AG10803 (cell line): ENCODE measurements around the gene CLDN18.

Experiments used
- DNase-seq: peaks from one replicate; pipeline ENCODE4 v3.0.0; 2010; ENCODE audit warnings: low read depth
- H3K4me3 ChIP-seq: 2 replicates; pipeline ENCODE4 v1.5.1; 2011; ENCODE audit warnings: mild to moderate bottlenecking, low read length, control low read depth
- TF ChIP-seq, protein P1 (sequence below): conservative IDR thresholded peaks from 2 replicates; pipeline ENCODE4 v1.5.1; 2011; ENCODE audit warnings: mild to moderate bottlenecking, low read length, control low read depth, inconsistent platforms

Gene CLDN18

DNA sequence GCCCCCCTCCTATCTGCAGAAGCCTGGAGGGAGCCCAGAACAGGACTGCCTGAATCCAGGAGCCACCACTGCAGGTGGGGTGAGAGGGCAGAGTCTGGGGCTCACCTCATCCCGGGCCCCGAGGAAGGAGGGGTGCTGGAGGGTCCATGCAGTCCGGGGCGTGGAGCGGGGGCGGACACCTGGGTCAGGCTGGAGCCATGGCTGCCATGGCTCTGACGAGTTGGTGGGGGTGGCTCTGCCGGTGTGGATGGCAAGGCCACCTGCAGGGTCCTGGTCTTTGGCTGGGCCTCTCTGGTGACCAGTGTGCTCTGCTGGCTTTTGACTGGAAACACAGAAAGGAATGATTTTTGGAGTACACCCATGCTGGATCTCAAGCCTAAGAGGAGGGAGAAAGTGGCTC lies 58.1 kb downstream of the CLDN18 start:
- no peak for DNase-seq
- TF ChIP-seq, protein P1, sequence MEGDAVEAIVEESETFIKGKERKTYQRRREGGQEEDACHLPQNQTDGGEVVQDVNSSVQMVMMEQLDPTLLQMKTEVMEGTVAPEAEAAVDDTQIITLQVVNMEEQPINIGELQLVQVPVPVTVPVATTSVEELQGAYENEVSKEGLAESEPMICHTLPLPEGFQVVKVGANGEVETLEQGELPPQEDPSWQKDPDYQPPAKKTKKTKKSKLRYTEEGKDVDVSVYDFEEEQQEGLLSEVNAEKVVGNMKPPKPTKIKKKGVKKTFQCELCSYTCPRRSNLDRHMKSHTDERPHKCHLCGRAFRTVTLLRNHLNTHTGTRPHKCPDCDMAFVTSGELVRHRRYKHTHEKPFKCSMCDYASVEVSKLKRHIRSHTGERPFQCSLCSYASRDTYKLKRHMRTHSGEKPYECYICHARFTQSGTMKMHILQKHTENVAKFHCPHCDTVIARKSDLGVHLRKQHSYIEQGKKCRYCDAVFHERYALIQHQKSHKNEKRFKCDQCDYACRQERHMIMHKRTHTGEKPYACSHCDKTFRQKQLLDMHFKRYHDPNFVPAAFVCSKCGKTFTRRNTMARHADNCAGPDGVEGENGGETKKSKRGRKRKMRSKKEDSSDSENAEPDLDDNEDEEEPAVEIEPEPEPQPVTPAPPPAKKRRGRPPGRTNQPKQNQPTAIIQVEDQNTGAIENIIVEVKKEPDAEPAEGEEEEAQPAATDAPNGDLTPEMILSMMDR: no peak
- no peak overlapping the region for H3K4me3 ChIP-seq

DNA sequence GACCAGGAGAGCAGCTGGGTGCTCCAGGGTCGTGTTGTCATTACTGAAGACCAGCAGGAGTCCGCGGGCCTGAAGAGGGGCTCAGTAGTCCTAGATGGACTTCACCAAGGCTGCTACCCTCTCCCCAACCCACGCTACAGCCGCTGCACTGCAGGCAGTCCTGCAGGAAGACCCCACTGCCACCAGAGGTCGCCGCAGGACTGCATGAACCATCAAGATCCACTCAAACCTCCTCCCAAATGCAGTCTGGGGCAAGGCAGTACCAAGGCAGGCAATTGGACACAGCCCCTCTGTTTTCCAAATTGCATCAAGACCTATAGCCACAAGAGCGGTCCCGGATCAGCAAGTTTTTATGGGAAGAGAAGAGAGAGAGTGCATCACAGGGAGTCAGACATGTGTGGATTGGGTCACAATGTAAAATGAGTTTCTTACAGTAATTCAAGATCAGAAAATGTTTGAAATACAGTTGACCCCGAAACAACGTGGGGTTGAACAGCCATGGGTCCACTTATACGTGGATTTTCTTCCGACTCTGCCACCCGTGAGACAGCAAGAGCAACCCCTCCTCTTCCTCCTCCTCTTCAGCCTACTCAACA lies 58.7 kb downstream of the CLDN18 start:
- TF ChIP-seq, protein P1: peak; percentile 99
- DNase-seq: peak; percentile 79
- no peak overlapping the region for H3K4me3 ChIP-seq

DNA sequence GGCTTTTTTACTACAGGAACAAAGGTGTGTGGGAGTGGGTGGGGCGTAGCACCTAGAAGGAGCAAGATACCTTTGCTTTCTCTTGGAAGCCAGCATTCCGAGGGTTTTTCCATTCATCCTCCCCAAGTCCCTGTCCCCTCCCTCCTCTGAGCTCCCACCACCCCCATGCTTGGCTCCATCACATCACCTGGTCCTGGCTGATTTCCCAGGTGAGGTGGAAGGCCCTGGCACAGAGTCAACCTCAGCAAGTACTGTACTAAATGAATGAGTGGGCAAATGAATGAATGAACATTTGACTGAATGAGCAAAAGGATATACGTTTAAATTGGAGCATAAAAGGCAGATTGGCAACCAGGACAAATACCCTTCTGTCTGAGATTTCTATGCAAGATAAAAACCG lies 60.0 kb downstream of the CLDN18 start:
- TF ChIP-seq, protein P1: no peak
- no peak for DNase-seq
- no peak overlapping the region for H3K4me3 ChIP-seq

DNA sequence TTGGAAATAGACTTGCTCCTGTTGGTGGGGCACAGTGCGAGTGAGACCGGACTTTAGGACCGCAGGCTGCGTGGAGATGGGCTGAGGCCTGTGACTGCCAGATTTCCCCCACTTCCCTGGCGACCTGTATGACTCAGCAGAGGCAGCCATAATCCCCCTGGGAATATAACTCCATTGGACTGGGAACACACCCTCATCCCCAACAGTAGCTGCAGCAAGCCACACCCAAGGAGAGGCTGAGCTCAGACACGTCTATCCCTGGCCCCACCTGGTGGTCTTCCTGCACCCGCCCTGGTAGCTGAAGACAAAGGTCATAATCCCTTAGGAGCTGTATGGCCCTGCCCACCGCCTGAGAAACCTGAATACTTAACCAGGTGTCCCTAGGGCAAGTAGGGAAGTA lies 62.8 kb downstream of the CLDN18 start:
- TF ChIP-seq, protein P1: no peak
- no peak overlapping the region for H3K4me3 ChIP-seq
- no peak for DNase-seq

DNA sequence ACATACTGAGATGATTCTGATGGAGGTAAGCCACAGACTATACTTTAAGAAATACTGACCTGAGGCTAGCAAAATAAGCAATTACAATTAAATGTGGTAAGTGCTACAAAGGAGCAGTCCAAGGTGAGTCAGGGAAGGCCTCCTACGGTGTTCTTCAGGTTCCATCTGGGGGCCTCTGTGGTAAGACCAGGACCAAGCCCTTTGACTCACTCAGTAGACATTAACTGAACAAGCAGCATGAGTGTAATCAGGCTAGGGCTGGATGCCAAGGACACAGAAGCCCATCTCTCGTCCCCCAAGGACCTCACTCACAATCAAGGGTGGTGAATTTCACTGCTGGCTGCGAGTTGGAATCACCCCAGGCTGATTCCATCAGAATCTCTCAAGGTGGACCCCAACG lies 68.1 kb downstream of the CLDN18 start:
- TF ChIP-seq, protein P1: no peak
- H3K4me3 ChIP-seq: no peak overlapping the region
- DNase-seq: peak; percentile 23

DNA sequence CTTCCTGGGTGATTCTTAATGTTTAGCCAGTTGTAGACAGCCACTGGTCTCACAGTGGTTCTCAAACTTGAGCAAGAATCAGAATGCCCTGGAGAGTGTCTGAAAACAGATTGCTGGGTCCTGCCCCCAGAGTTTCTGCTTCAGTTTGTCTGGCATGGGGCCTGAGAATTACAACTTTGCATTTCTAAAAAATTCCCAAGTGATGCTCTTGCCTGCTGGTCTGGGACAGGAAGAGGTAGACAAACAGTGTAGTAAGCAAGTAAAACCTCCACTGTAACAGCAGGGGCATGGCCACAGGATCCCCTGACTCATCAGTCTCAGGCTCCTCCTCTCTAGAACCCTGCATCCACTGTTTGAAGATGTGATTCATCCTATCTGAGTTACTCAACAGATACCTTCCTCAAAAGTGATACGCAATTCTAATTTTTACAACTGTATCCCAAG lies 69.0 kb downstream of the CLDN18 start:
- peak; percentile 96 for DNase-seq
- no peak overlapping the region for H3K4me3 ChIP-seq
- TF ChIP-seq, protein P1: no peak

DNA sequence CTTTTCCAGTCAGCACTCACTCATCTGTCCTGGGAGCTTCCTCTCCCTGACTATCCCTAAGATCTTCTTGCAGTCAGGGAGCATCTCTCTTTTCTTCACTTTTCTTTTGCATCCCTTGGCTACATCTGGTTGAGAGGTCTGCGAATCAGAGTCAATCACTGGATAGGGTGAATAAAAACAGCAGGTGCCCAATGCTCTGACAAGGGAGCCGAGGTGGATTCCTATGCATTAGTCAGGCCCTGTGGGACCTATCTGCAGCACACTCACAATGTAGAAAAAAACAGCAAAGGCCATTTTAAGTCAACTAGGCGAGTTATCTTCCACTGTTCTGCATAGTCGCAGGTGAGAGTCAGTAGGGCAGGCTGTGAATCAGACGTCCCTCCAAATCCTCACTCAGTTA lies 69.9 kb downstream of the CLDN18 start:
- DNase-seq: no peak
- TF ChIP-seq, protein P1: no peak
- no peak overlapping the region for H3K4me3 ChIP-seq
